Esophagus muscularis mucosa (tissue), 4 donors: ENCODE measurements around the gene CAMK1D.

Experiments
- CTCF ChIP-seq, 3 experiments: fragments of 200-600 bp in 2 of 3; fragments of 450-650 bp in 1 of 3; sonication (generic) in 2 of 3; IDR thresholded peaks; one replicate each; pipeline ENCODE4 v1.5.1; 2017 to 2019; ENCODE audit warnings: antibody characterized with exemption in 3 of 3, mild to moderate bottlenecking in 2 of 3, moderate library complexity in 1 of 3
- EP300 ChIP-seq: sonication (generic); formaldehyde crosslinking; IDR thresholded peaks from one replicate; pipeline ENCODE4 v1.6.1; 2017; ENCODE audit warnings: antibody characterized with exemption
- POLR2AphosphoS5 ChIP-seq, 2 donors: sonication (generic); formaldehyde crosslinking; IDR thresholded peaks; one replicate each; pipeline ENCODE4 v1.6.1; 2017; ENCODE audit warnings: antibody characterized with exemption in 2 of 2

GRCh38 chr10:12716042-12716441 lies 366.7 kb downstream of the CAMK1D start:
- TF ChIP-seq POLR2AphosphoS5 (IDR thresholded peaks at IDR 0.05) (no peak), CTCF (IDR thresholded peaks at IDR 0.05) (no peak), EP300 (no peak)
